Vagina (tissue), 2 donors: ENCODE measurements around the gene FLYWCH1.

Experiments used
- CTCF ChIP-seq, 3 experiments: fragments of 450-650 bp in 2 of 3; fragments of 200-600 bp in 1 of 3; sonication (generic) in 1 of 3; IDR thresholded peaks; one replicate each; pipeline ENCODE4 v1.5.1; 2017 to 2019; ENCODE audit warnings: antibody characterized with exemption in 3 of 3, mild to moderate bottlenecking in 2 of 3, moderate library complexity in 2 of 3
- POLR2A ChIP-seq, 2 donors: fragments of 450-650 bp; IDR thresholded peaks; one replicate each; pipeline ENCODE4 v1.6.1; 2017; ENCODE audit warnings: antibody characterized with exemption in 2 of 2, mild to moderate bottlenecking in 2 of 2, moderate library complexity in 2 of 2

GRCh38 chr16:2952679-2953078 is 40.9 kb downstream of the FLYWCH1 start:
- TF ChIP-seq POLR2A (IDR thresholded peaks at IDR 0.05) (no peak), CTCF (IDR thresholded peaks at IDR 0.05) (no peak)
